Measurements from ENCODE around the gene RIPOR1.
"Not testable (repeated sequence)": the region's sequence is repeated elsewhere in the genome, so short reads cannot be mapped to it uniquely, and the experiment has no call there.

The RIPOR1 gene

GRCh38 chr16:67514382-67514828 lies 14.2 kb upstream of the RIPOR1 start:
- in situ Hi-C loops (cut with MboI; ENCODE audit: low sequenced_read_pairs), result no loop called here

DNA sequence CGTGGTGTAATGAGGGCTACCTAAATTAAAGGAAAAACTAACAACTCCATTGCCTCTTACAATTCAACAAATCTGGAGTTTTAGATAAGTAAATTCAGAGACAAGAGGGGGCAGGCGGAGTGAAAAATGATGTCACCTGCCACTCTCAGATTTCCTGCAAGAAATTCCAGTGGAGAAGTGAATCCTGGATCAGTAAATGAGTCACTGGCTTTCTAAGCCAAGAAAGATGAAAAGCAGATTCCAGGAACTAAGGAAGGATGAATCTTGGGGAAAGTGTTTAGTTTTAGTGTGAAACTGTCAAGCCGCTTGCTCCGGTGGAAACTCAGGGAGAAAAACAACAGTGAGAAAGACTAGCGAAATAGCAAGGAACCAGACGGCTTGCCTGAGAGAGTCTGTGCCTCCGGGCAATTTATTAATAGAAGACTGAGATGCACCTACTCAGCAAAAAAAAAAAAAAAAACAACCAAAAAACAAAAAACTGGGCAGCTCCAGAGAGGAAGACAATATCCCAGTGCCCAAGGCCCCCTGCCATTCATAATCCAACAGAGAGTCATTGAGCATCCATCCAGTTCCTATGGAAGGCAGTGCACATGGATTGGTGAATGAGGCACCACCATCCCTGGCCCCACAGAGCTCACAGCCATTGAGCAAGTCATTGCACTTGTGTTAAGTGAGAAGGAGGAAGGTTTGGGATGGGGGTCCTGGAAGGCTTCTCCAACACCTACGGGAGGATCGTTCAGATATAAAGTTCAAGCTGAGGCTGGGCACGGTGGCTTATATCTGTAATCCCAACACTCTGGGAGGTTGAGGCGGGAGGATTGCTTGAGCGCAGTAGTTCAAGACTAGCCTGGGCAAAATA lies 12.1 kb upstream of the RIPOR1 start:
- in situ Hi-C loops (cut with MboI; ENCODE audit: low sequenced_read_pairs), result no loop called here

DNA sequence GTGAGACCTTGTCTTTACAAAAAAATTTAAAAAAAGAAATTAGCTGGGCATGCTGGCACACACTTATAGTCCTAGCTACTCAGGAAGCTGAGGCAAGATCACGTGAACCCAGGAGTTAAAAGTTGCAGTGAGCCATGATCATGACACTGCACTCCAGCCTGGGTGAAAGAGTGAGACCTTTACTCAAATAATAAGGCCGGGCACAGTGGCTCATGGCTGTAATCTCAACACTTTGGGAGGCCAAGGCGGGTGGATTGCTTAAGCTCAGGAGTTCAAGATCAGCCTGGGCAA lies 11.5 kb upstream of the RIPOR1 start:
- in situ Hi-C loops (cut with MboI; ENCODE audit: low sequenced_read_pairs), result no loop called here

DNA sequence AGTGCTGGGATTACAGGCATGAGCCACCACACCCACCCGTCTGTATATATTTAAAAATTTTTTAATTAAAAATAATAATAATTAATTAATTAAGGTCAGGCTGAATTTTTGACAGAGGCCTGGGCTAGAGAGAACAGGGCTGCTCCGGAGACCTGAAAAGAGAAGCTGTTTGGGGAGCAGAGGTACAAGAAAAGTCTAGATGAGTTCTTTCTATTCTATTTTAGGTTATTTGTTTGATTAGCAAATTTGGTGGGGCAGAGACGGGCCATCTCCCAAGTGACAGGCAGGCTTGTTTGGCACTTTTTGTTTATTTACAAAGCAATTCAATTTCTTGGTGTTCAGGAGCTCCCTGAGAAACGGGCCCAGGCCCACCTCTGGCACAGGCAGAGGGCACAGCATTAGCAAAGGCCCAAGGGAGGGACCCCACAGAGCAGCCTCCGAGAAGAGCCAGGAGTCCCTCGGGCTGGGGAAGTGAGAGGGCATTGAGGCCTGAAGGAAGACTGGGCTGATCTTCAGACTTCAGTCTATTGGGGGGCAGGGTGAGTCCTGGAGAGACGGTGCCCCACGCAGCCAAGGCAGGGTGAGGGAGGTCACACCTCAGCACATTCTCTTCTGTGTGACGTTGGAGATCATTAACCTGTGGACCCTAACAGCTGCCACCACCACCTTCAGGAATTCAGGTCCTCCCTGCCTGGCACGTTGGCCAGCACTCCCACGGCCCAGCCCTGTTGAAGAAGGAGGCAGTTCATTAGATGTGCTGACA lies 10.8 kb upstream of the RIPOR1 start:
- in situ Hi-C loops (cut with MboI; ENCODE audit: low sequenced_read_pairs), result no loop called here

DNA sequence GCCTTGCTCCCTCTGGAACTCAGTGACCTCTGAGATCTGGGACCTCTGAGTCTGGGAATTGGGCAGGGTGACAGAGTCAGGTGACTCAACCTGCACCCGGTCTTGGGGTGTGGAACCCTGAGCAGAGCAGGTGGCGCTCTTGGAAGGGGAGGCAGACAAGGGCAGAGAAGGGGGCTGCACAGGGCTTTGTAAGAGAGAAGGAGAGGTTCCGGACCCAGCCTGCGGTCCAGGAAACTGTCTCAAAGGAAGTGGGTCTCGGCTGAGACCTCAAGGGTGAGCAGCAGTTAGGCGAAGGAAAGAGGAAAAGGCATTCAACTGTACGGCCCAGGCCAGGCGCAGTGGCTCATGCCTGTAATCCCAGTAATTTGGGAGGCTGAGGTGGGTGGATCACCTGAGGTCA lies 10.0 kb upstream of the RIPOR1 start:
- in situ Hi-C loops (cut with MboI; ENCODE audit: low sequenced_read_pairs), result no loop called here

DNA sequence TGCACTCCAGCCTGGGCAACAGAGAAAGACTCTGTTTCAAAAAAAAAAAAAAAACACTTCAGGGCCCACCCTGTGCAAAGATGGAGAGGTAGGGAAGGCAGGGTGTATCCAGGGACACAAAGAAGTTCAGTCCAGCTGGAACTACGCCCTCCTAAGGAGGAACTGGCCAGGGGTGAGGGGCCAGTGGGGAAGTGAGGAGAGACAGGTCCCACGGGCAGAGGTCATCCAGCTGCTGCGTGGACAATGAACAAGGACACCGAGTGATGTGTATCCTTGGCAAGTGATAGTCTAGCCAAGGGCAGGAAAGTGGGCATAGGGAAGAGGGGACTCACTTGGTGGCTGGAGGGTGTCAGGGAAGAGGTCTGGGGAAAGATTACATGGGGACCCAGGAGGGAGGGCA lies 9.4 kb upstream of the RIPOR1 start:
- in situ Hi-C loops (cut with MboI; ENCODE audit: low sequenced_read_pairs), result no loop called here

DNA sequence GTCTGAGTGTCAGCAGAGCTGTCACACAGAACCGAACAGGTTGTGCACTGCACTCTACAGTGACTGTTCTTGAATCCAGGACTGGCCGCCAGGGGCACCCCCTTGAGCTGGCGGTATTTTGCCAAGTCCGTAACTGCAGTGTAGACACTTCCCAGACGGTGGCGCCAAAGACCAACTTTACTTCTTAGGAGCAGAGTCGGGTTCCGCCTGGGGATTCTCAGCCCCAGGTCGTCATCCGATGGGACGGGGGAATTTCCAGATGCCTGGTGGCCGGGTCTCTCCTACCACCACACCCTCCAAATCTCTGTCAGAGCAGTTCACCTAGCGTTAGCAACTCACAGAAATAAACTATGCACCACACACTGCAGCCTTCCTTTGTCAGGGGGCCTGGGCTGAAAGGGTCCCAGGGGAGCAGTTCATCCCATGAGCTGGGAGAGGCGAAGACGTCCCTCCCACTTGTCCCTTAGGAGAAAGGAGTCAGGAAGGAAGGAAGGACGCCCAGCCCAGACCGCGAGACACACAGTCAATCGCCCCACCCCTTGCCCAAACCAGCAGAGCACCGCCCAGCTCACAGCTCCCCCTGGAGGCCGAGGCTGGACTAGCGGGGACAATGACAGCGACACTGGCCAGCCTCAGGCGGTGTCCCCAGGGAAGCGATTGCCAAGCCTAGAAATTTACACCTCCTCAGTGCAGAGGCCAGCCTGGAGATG lies 7.4 kb upstream of the RIPOR1 start:
- in situ Hi-C loops (cut with MboI; ENCODE audit: low sequenced_read_pairs), result no loop called here

- in situ Hi-C loops (cut with MboI; ENCODE audit: low sequenced_read_pairs), result no loop called here
Observed at GRCh38 chr16:67525176-67525860, 3.3 kb upstream of the RIPOR1 start.

DNA sequence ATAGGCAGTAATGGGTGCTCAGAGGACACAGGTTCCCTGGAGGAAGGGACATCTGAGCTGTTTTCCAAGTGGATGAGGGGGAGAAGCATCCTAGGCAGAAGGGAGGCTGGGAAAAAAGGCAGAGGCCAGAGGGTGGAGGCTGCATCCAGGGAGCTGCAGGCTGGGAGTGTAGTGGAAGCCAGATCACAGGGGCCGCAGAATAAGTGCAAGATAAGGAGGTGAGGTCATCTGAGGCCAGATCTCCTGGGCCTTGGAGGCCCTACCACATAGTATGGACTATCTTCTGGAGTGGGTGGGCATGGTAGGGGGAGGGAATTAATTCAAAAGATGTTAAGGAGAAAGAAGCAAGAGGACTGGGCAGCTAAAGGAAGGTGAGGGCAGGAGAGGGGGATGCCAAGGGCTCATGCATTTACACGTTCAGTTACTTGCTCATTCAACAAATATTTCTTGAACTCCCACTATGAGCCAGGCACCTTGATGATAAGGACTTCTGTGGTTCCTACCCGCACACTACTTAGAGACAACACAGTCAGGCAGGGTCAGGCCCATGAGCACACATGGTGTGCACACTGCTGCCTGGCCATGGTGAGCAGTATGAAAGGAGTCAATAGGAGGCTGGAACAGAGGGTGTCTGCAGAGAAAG lies 2.4 kb upstream of the RIPOR1 start:
- in situ Hi-C loops (cut with MboI; ENCODE audit: low sequenced_read_pairs), result no loop called here

DNA sequence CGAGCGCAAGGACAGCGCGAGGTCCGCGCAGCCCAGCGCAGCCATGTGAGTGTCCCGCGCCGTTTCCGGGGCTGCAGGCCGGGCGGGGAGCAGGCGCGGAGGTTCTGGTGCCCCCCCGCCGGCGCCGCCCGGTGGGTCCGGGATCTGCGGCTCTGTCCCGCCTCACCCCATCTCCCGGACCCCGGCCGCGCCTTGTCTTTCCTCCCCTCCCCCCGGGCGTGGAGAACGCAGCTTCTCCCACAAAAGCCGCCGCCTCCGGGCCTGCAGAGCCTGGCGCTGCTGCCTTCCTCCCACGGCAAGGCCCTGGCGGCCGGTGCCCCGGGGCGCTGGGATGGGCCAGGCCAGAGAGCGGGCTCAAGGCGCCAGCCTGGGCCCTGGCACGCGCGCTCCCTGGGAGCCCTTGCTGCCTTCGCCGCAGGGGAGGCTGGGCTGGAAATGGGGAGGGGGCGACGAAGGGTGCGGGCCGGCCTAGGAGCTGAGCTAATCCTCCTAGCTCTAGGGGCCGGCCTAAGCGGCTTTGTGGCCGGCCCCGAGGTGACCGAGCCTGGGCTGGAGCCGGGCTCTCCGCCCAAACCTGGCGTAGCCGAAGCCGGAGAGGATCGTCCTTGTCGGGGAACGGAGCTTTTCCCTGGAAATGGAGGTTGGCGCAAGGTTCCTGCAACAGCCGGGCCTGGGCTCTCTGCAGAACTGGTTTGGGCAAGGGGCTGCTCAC lies 397 bp downstream of the RIPOR1 start:
- in situ Hi-C loops (cut with MboI; ENCODE audit: low sequenced_read_pairs), result no loop called here

- in situ Hi-C loops (cut with MboI; ENCODE audit: low sequenced_read_pairs), result no loop called here
Observed at GRCh38 chr16:67529582-67530012, 968 bp downstream of the RIPOR1 start.

GRCh38 chr16:67530013-67530939 lies 1.6 kb downstream of the RIPOR1 start:
- in situ Hi-C loops (cut with MboI; ENCODE audit: low sequenced_read_pairs), result no loop called here

DNA sequence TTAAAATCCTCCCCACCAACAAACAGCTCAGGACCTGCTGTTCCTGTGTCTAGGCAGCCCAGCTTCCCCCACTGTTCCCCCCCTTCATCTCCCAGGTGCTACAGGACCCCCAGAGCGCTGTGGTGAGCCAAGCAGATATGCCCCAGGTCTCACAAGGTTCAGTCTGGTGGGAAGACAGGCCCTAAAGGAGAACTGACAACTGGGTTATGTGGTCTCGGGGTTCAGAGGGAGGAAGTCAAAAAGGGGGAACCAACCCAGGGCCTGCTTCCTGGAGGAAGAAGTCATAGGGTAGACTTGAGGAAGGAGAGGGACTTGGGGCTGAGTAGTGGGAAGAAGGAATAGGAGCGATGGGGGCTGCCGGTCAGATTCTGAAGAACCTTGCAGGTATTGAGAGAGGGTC lies 2.6 kb downstream of the RIPOR1 start:
- in situ Hi-C loops (cut with MboI; ENCODE audit: low sequenced_read_pairs), result no loop called here

DNA sequence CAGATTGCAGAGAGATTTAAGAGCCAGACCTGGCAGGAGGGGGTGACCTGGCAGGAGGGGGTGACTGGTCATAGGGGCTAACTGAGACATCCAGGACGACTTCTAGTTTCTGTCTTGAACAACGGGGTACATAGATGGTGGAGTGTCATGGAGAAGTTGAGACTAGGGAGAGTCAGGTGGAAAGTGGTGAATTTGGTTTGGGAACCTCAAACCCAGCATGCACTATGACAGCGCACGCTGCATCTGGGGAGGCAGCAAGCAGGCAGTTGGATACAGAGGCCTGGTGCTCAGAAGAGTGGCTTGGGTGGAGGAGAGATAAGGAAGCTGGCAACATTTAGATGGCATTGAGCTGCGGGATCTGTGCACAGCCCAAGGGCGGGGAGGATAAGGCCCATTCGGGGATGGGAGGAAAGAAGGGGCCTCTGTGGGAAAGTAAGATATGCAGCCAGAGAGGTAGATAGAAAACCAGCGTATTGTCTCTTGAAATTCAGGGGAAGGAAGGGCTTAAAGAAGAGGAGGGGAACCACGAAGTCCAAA lies 4.5 kb downstream of the RIPOR1 start:
- in situ Hi-C loops (cut with MboI; ENCODE audit: low sequenced_read_pairs), result no loop called here

- in situ Hi-C loops (cut with MboI; ENCODE audit: low sequenced_read_pairs), result not testable (repeated sequence)
Observed at GRCh38 chr16:67533987-67534386, 5.4 kb downstream of the RIPOR1 start.

GRCh38 chr16:67534431-67534830 lies 5.8 kb downstream of the RIPOR1 start:
- in situ Hi-C loops (cut with MboI; ENCODE audit: low sequenced_read_pairs), result no loop called here

GRCh38 chr16:67535201-67535600 lies 6.6 kb downstream of the RIPOR1 start:
- in situ Hi-C loops (cut with MboI; ENCODE audit: low sequenced_read_pairs), result no loop called here

DNA sequence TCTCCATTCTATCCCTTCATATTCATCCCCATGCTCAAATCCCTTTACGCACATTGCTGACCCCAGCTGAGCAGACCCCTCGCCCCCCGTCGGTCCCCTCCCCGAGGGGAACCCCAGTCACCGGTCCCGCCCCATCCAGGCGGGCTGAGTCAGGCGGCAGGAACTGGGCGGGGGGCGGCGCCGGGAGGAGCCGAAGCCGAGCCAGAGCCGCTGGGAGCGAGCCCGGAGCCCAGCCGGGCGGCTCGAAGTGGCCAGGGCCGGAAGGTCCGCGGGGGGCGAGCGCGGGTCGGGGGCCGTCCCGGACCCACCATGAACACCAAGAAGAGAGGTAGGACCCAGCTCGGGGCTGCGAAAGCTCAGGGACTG lies 8.6 kb downstream of the RIPOR1 start:
- in situ Hi-C loops (cut with MboI; ENCODE audit: low sequenced_read_pairs), result no loop called here

Data from HL-60/S4 (cell line).